ENCODE data around the gene PTK7.

GRCh38 chr6:43125555-43125954 is 49.4 kb downstream of the PTK7 start:
- TF ChIP-seq CTCF (IDR thresholded peaks at IDR 0.05) (no peak), EP300 (IDR thresholded peaks at IDR 0.05) (no peak), POLR2AphosphoS5 (IDR thresholded peaks at IDR 0.05) (no peak)
